RWPE1 (cell line): ENCODE results near the gene EMP1.

Source experiments
- CTCF ChIA-PET: fragments of 350-600 bp; sonication (Branson Sonifier 250); formaldehyde crosslinking; extraction: SDS; loops from one replicate; lab custom pipeline; 2021; lab: Yijun Ruan, JAX
- POLR2A ChIA-PET: fragments of 400-600 bp; formaldehyde crosslinking; extraction: SDS; loops from one replicate; lab custom pipeline; 2020; ENCODE audit warnings: antibody characterized with exemption; ENCODE audit not compliant: low non-redundant PET; lab: Yijun Ruan, JAX
- DNase-seq: peaks from one replicate; pipeline ENCODE4 v3.0.0; 2012; ENCODE audit warnings: low spot score
- H3K27ac ChIP-seq: fragments of 450-650 bp; 2 replicates; pipeline ENCODE4 v1.5.1; 2017
- TF ChIP-seq, protein P1 (sequence below): fragments of 450-650 bp; conservative IDR thresholded peaks from 2 replicates; pipeline ENCODE4 v1.5.1; 2017; ENCODE audit warnings: low read depth, mild to moderate bottlenecking

Gene EMP1

DNA sequence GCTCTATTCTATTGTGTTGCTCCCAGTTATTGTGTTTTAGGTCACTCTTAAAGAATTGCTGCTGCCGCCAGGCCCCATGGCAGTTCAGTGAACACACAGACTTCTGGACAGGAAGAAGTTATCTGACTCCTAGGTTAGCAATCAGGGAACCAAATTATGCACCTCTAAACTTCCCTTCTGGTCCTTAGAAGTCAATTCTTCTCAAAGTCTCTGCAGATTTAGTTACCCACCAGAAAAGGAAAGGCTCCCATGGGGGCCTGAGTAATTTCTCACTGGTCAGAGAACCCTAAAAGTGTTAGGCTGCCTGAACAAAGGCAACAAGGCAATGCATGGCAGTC is 10.0 kb downstream of the EMP1 start:
- TF ChIP-seq, protein P1, sequence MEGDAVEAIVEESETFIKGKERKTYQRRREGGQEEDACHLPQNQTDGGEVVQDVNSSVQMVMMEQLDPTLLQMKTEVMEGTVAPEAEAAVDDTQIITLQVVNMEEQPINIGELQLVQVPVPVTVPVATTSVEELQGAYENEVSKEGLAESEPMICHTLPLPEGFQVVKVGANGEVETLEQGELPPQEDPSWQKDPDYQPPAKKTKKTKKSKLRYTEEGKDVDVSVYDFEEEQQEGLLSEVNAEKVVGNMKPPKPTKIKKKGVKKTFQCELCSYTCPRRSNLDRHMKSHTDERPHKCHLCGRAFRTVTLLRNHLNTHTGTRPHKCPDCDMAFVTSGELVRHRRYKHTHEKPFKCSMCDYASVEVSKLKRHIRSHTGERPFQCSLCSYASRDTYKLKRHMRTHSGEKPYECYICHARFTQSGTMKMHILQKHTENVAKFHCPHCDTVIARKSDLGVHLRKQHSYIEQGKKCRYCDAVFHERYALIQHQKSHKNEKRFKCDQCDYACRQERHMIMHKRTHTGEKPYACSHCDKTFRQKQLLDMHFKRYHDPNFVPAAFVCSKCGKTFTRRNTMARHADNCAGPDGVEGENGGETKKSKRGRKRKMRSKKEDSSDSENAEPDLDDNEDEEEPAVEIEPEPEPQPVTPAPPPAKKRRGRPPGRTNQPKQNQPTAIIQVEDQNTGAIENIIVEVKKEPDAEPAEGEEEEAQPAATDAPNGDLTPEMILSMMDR = no peak
- CTCF ChIA-PET = interaction anchor here (1.0 to 1.1 kb wide), 2 partner anchors 71 to 267 kb away, joined by 3 read pairs; no protein-coding TSS in a partner anchor

DNA sequence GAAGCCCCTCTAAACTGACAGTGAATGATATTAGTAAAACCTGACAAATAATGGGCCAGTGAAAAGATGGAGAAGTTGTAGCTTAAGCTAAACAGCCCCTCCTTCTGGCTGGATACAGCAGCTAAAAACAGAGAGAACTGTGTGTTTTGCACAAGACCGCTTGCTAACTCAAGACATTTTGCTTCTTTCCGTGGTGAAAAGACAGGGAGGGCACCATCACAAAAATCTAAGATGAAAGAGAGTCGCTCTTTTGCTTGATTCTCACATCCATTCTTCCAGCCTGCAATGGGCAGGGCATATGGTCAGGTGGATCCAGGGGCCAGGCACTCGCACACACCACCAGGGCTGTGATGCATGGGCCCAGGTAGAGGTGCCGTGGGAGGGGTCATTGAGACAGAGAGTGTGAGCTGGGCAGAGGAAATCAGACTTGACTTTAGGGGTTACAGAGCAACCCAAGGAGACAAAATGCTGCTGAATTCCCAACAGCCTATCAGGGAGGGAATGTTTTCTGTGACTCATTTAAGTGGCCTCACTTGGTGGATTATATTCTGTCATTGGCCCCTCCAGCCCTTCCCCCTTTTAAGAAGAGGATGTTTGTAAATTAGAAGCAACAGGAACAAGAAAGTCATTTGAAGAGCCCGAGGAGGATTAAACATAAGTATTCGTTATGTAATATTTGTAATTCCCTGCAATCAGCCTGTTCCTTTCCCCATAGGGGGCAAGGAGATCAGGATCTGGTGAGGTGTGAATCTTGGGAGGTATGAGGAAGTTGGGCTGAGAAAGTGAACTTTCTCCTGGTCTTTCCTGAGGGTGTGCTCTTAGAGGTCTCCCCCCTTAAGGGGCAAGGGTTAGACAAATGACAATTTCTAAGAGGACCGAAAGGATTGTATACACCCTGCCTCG is 12.3 kb downstream of the EMP1 start:
- no peak for DNase-seq
- ChIA-PET CTCF (interaction anchor here (0.8 kb wide), 1 partner anchor 114 kb away, joined by 7 read pairs; no protein-coding TSS in a partner anchor), POLR2A (no interaction called here)
- peak overlapping the region; percentile 33; the same call in 1 of the 2 replicates for H3K27ac ChIP-seq
- TF ChIP-seq, protein P1 = no peak

More for the DNA sequence above, 10.0 kb downstream of the EMP1 start:
- POLR2A ChIA-PET = no interaction called here
- DNase-seq = no peak
- H3K27ac ChIP-seq = peak overlapping the region; percentile 75

DNA sequence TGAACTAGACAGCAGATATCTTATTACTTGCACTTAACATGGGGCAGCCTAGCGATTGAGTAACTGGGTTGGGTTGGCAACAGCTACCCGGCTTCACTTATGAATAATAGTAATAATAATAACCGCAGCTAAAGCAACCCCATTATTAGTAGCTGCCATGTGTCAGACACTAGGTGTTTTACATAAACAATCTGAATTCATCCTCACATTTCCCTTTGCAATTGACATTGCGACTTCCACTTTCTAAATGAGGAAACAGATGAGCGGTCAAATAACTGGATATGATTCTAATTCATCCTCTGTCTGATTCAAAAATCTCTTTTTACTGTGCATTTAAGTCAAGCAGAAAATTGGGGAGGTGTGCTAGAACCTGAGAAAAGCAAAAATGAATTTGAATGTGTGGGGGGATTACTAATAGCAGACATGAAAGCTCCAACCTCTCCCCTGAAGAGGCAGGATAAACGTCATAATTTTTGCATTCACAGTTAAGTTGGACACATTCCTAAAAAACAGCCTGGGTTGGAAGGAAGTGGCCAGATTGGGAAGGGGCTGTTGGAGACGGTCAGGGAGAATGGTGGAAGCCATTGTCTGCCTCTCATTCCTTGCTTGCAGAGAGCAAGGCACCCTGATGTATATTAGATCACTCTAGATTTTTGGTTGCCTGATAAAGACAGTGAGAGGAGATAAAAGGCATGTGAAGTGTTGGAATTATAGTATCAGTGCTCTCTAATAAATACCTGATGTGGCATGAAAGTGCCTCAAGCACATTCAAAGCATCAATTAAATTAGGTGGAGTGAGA is 13.1 kb downstream of the EMP1 start:
- TF ChIP-seq, protein P1 = no peak
- no peak for DNase-seq
- ChIA-PET CTCF (no interaction called here), POLR2A (no interaction called here)
- no peak overlapping the region for H3K27ac ChIP-seq

DNA sequence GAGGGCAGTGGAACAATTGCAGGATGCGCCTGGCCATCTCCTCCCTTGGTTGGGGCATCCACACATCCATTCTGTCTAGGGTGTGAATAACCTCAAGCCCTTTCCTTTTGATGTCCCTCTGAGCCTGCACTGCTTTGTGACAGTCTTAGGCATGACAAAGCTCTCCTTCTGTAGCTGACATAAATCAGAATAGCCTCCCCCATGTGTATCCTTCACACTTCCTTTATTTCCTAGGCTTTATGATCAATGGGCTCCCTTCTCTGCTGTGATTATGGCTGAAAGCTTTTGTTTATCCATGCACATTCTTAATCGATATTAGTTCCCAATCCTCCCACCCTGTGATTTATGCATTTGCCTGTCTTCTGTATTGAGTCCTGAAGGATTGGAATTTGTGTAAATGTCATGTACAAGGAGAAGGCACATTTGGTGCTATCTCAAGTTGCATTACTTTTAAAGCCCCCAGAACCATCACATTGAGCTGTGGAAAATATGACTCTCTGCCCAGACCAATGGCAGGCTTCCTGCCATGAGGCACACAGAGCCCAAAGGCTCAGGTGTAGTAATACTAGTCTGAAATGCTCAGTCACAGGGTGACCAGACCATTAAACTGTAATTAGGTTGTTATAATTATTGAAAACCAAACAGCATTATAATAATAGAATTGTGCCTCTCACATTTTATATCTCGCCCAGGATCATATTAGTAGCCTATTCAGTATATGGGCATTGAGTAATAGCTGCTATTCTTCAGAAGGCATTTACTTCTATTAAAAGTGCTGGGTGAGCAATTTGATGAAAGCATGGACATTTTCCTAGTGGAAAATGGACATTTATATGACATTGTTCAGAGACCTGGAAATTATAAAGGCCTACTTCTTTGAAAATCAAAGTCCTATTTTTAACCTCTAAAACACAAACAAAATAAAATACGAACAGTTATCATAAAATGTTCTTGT is 14.0 kb downstream of the EMP1 start:
- no peak overlapping the region for H3K27ac ChIP-seq
- no peak for DNase-seq
- TF ChIP-seq, protein P1 = no peak
- CTCF ChIA-PET = interaction anchor here (0.6 kb wide), 1 partner anchor 359 kb away, joined by 4 read pairs; no protein-coding TSS in a partner anchor
- POLR2A ChIA-PET = interaction anchor here (0.7 kb wide), 1 partner anchor 131 kb away, joined by 5 read pairs; no protein-coding TSS in a partner anchor

DNA sequence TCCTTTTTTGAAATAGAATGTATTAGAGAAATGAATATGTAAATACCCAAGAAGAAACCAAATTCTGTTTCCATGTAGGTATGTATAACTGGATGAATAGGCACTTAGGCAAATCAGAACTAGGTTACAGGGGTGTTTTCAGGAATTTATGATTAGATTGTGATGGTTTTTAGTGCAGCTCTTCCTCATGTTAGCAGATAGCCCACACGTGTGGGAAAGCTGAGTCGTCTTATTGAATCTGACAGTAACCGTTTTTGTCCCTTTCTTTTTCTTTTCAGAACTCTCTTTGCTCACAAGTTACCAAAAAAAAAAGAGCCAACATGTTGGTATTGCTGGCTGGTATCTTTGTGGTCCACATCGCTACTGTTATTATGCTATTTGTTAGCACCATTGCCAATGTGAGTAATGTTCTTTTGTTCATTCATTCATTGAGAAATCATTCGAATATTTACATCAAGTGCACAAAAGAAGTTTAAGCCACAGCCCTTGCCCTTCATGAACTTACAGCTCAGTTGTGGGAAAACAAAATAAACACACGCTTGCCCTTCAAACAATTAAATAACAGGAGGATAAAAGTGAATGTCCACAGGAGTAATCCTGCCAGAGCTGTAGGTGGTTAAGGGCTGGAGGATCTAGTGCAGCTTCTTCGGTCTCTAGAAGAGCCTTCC is 14.8 kb downstream of the EMP1 start:
- TF ChIP-seq, protein P1 = no peak
- POLR2A ChIA-PET = interaction anchor here (0.7 kb wide), 1 partner anchor 132 kb away, joined by 5 read pairs; no protein-coding TSS in a partner anchor
- no peak for DNase-seq
- CTCF ChIA-PET = interaction anchor here (0.6 to 1.6 kb wide), 11 partner anchors 13 to 809 kb away, joined by 3 to 23 read pairs (median 4); no protein-coding TSS in a partner anchor
- H3K27ac ChIP-seq = peak overlapping the region; percentile 55; the same call in 1 of the 2 replicates
